ENCODE measurements around the gene PSPC1. TPM values are rescaled to one million over a fixed set of nuclear protein-coding genes. Genes with fewer than 3 reads are reported as not detected.
"Not testable (repeated sequence)": the region's sequence is repeated elsewhere in the genome, so short reads cannot be mapped to it uniquely, and the experiment has no call there.

Gene PSPC1
- total RNA-seq, 1 donor from 2014 or later: 40.5 TPM

DNA sequence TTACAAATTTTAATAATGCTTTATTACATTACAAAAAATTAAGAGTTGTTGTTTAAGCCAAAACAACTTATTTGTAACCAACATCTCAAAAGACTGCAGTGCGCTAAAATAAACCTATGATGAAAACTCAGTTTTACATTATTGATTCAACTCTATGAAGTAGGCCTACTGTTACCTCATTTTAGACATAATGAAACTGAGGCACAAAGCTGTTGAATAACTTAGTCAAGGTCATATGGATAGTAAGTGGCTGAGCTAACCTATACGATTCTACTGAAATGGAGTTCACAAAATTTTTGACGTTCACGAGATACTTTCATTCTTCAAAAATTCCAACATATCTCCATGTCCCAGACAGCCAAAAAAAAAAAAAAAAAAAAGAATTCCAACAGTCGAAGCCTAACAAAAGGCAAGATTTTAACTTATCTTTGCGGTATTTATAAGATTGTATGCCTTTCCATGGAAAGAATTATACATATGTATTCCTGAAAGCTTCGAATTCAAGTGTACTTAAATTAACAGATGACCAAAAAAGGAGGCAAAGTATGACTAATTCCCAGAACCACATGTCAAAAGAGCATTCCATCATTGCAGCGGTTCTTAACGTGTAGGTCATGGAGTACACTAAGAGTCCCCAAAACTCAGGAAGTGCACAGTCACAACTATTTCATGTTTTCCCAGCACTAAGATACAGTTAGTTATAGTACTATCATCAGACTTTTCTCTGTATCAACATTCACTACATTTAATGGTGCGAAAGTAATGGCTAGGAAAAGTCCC, 69.4 kb downstream of the PSPC1 start:
- peaks cover 19% of the 10 kb centered on the region for H3K36me3 ChIP-seq
- H3K9me3 ChIP-seq: no peaks in the 10 kb centered on the region
- no peaks in the 10 kb centered on the region for H3K4me1 ChIP-seq
- H3K4me3 ChIP-seq: no peak overlapping the region
- H3K27ac ChIP-seq: no peak overlapping the region
- ATAC-seq: no peak
- no peak for DNase-seq
- intact Hi-C loops (cut with DNase I): no loop called here
- TF ChIP-seq, protein P1, sequence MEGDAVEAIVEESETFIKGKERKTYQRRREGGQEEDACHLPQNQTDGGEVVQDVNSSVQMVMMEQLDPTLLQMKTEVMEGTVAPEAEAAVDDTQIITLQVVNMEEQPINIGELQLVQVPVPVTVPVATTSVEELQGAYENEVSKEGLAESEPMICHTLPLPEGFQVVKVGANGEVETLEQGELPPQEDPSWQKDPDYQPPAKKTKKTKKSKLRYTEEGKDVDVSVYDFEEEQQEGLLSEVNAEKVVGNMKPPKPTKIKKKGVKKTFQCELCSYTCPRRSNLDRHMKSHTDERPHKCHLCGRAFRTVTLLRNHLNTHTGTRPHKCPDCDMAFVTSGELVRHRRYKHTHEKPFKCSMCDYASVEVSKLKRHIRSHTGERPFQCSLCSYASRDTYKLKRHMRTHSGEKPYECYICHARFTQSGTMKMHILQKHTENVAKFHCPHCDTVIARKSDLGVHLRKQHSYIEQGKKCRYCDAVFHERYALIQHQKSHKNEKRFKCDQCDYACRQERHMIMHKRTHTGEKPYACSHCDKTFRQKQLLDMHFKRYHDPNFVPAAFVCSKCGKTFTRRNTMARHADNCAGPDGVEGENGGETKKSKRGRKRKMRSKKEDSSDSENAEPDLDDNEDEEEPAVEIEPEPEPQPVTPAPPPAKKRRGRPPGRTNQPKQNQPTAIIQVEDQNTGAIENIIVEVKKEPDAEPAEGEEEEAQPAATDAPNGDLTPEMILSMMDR (IDR thresholded peaks at IDR 0.05): no peak
- no peaks in the 10 kb centered on the region for H3K27me3 ChIP-seq (ENCODE audit: low read depth)

DNA sequence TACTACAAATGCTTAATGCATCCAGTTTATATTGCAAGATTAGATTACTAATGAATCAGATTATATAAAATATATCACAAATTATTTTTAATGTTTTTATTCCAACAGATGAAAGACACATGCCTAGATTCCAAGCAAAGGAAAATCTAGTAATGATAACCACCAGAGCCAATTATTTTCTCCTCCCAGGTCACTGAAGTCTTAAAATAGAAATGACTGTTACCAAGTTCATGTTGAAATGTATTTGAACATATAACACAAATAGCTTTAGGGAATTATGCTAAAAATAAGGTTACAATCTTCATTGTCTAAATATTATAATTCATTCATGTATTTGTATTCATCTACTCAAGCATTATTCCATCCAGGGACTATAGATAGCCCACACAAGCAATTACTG, 73.0 kb downstream of the PSPC1 start:
- not testable (repeated sequence) for ATAC-seq

DNA sequence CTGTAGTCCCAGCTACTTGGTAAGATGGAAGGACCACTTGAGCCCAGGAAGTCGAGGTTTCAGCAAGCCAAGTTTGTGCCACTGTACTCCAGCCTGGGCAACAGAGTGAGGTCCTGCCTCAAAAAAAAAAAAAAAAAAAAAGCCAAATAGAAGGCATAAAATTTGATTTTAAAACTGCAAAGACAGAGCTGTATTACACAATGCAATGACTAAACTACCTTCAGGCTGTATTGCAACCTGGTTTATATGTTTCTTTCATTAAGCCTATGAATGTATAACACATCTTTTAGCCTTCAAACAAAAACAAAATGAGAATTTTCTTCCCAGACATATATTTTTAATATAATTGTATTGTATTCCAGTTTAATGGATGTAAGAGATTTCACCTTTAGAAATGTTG, 73.7 kb downstream of the PSPC1 start:
- H3K27me3 ChIP-seq (ENCODE audit: low read depth); DNase-seq; H3K36me3 ChIP-seq; H3K9me3 ChIP-seq; H3K4me1 ChIP-seq; ATAC-seq; intact Hi-C loops (cut with DNase I); H3K4me3 ChIP-seq; H3K27ac ChIP-seq: not testable (repeated sequence)

More for the DNA sequence above, 73.0 kb downstream of the PSPC1 start:
- H3K27ac ChIP-seq; DNase-seq; H3K4me3 ChIP-seq; H3K36me3 ChIP-seq; intact Hi-C loops (cut with DNase I); H3K27me3 ChIP-seq (ENCODE audit: low read depth); H3K9me3 ChIP-seq; H3K4me1 ChIP-seq: not testable (repeated sequence)

DNA sequence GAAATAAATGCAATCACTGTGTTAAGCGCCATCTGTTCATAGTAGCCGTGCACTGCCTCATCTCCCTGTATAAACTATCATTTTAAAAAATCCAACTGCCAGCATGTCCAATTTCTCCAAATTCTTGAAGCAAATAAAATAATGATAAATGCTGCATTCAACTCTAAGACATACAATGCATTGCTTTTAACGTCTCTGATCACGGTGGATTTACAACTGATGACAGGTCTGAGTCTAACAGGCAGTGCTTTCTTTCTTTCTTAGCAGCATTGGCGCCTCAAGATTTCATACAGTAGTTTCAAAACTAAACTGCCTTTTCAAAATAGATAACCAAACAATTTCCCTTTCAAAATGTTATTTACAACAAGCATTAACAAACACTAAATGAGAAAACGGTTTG, 78.5 kb downstream of the PSPC1 start:
- H3K4me3 ChIP-seq; H3K36me3 ChIP-seq; H3K9me3 ChIP-seq; intact Hi-C loops (cut with DNase I); H3K27ac ChIP-seq; DNase-seq; H3K4me1 ChIP-seq; H3K27me3 ChIP-seq (ENCODE audit: low read depth); ATAC-seq: not testable (repeated sequence)

DNA sequence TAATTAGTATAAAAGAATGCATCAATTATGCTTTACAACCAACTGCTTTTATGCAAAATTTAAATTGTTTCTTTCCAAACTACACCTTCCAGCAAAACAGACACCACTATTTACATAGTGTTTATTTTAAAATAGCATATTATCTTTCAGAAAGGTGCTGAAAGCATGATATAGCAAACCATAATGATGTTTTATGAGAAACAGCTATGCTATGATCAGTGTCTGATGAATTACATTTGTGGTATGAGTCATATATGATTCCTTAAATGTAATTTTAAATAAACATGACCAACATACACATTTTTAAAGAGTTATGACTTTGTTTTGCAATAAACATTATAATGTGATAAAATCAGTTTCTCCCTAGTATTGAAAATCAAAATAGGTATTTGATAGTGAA, 81.1 kb downstream of the PSPC1 start:
- H3K27ac ChIP-seq; ATAC-seq; intact Hi-C loops (cut with DNase I); DNase-seq; H3K36me3 ChIP-seq; H3K4me1 ChIP-seq; H3K4me3 ChIP-seq; H3K27me3 ChIP-seq (ENCODE audit: low read depth); H3K9me3 ChIP-seq: not testable (repeated sequence)

DNA sequence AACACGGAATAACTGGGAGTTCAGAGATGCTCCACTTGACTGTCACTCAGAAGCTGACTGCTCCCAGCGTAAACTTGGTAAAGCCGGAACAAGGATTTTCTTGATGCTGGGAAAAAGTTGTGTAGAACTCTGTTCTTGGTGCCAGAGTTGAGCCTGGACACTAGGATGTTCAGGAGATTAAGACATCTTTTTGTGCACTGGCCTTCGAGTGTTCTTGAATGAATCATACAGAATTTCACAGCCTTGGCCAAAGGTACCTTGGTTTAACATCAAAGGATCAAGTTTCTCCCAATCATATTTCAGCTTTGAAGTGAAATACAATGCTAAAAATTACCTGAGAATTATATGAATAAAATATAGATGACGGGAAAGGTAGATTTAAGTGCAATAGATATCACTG, 81.8 kb downstream of the PSPC1 start:
- H3K4me3 ChIP-seq; H3K36me3 ChIP-seq; H3K27ac ChIP-seq; H3K27me3 ChIP-seq (ENCODE audit: low read depth); H3K9me3 ChIP-seq; intact Hi-C loops (cut with DNase I); ATAC-seq; DNase-seq; H3K4me1 ChIP-seq: not testable (repeated sequence)

DNA sequence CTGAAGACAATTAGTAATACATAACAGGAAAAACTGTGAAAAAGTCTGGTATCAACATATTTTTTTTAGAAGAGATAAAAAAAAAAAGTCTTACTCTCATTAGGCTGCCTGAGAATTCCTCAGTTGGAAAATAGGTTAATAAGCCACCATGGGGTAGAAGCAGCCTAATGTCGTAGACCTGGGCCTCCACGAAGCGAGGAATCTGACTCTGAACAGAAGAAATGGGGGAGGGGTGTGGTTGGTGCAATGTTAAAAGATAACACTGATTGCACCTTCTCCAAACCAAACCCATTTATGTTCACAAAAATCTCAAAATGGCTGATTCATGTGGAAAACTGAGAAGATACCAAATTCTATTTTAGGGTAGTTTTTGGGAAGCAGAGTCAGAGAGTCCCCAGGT, 86.9 kb downstream of the PSPC1 start:
- no peak overlapping the region for H3K27ac ChIP-seq
- ATAC-seq (no peak), DNase-seq (no peak)
- no peaks in the 10 kb centered on the region for H3K27me3 ChIP-seq (ENCODE audit: low read depth)
- H3K4me3 ChIP-seq: no peak overlapping the region
- no peaks in the 10 kb centered on the region for H3K4me1 ChIP-seq
- no peaks in the 10 kb centered on the region for H3K9me3 ChIP-seq
- H3K36me3 ChIP-seq: peaks cover 3% of the 10 kb centered on the region
- intact Hi-C loops (cut with DNase I): no loop called here
- TF ChIP-seq, protein P1 (IDR thresholded peaks at IDR 0.05): no peak

DNA sequence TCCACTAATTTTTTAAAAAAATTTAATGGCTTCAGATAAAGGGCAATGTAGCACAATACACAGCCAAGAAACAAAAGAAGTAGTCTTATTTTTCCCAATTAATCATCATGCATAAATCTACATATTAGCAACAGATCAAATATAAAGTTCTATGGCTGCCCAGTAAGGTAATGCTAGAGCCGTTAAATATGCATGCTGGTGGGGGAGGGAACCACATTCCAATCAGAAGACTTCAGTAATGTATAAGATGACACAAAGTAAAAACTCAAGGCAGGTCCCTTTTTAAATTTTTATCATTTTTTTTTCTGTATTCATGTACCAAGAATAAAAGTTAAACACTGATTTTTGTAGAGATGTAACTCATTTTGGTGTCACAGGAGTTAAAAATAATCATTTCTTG, 87.3 kb downstream of the PSPC1 start:
- Histone ChIP-seq H3K4me3 (no peak overlapping the region), H3K27ac (no peak overlapping the region), H3K9me3 (no peaks in the 10 kb centered on the region), H3K36me3 (peaks cover 3% of the 10 kb centered on the region), H3K27me3 (ENCODE audit: low read depth) (no peaks in the 10 kb centered on the region), H3K4me1 (no peaks in the 10 kb centered on the region)
- intact Hi-C loops (cut with DNase I): no loop called here
- TF ChIP-seq, protein P1 (IDR thresholded peaks at IDR 0.05): no peak
- ATAC-seq: no peak
- no peak for DNase-seq

DNA sequence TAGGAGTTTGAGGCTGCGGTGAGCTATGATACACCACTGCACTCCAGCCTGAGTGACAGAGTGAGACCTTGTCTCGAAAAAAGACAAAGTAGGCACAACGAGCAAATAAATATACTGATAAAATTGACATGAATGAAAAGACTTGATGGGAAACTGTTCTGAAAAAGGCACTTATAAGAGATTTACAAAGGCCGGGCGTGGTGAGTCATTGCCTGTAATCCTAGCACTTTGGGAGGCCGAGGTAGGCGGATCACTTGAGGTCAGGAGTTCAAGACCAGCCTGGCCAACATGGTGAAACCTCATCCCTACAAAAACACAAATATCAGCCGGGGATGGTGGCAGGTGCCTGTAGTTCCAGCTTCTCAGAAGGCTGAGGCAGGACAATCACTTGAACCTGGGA, 91.3 kb downstream of the PSPC1 start:
- H3K36me3 ChIP-seq; intact Hi-C loops (cut with DNase I); H3K27me3 ChIP-seq (ENCODE audit: low read depth); H3K4me1 ChIP-seq; H3K9me3 ChIP-seq; H3K27ac ChIP-seq; ATAC-seq; DNase-seq; H3K4me3 ChIP-seq: not testable (repeated sequence)
